IMR-90 (cell line): ENCODE results near the gene BRWD1. TPM values are rescaled to one million over a fixed set of nuclear protein-coding genes. Genes with fewer than 3 reads are reported as not detected.

Experiments used
- ATAC-seq: fragments of 200-7000 bp; cut with Tn5 transposase; 2 replicates; pipeline ENCODE4 v1.9.1; 2020; ENCODE audit warnings: low read depth, mild to moderate bottlenecking, moderate library complexity
- BruUV-seq: library from RNA; stranded (reverse); fragments of 400-500 nt; replicated peaks from 2 replicates; lab custom pipeline; 2021; lab: Mats Ljungman, UMichigan
- CTCF ChIA-PET: fragments of 300-600 bp; formaldehyde crosslinking; extraction: SDS; loops from one replicate; lab custom pipeline; 2021; ENCODE audit warnings: antibody characterized with exemption; lab: Yijun Ruan, JAX
- POLR2A ChIA-PET: fragments of 300-600 bp; sonication (Branson Sonifier 250); formaldehyde crosslinking; loops from one replicate; lab custom pipeline; 2022; ENCODE audit warnings: antibody characterized with exemption; ENCODE audit not compliant: unreplicated experiment; lab: Charles Lee
- DNase-seq: peaks from one replicate; pipeline ENCODE4 v3.0.0; 2013
- H2AFZ ChIP-seq: replicated peaks from 2 replicates; pipeline ENCODE3; 2013; ENCODE audit warnings: low read length, mild to moderate bottlenecking; ENCODE audit not compliant: poor library complexity
- H2AK5ac ChIP-seq: 2 replicates; pipeline ENCODE4 v1.6.1; 2013; ENCODE audit warnings: low read depth, low read length, inconsistent platforms
- H2AK9ac ChIP-seq: replicated peaks from 2 replicates; pipeline ENCODE3; 2013; ENCODE audit warnings: mild to moderate bottlenecking, low read depth, low read length, moderate library complexity; ENCODE audit not compliant: poor library complexity
- H2BK120ac ChIP-seq: 2 replicates; pipeline ENCODE4 v1.6.1; 2013; ENCODE audit warnings: low read depth, low read length, inconsistent platforms
- H2BK15ac ChIP-seq: 3 replicates; pipeline ENCODE4 v1.6.1; 2013; ENCODE audit warnings: low read depth, low read length, inconsistent platforms
- H2BK20ac ChIP-seq: 2 replicates; pipeline ENCODE4 v1.6.1; 2013; ENCODE audit warnings: low read depth, mild to moderate bottlenecking, inconsistent platforms, low read length, moderate library complexity
- H2BK5ac ChIP-seq: 2 replicates; pipeline ENCODE4 v1.6.1; 2013; ENCODE audit warnings: mild to moderate bottlenecking, low read depth, low read length, inconsistent platforms; ENCODE audit not compliant: poor library complexity, severe bottlenecking
- H3K14ac ChIP-seq: replicated peaks from 2 replicates; pipeline ENCODE4 v1.6.1; 2013; ENCODE audit warnings: low read depth, low read length, inconsistent platforms
- H3K18ac ChIP-seq: 2 replicates; pipeline ENCODE4 v1.6.1; 2013; ENCODE audit warnings: low read depth, low read length, control low read depth
- H3K23ac ChIP-seq: 2 replicates; pipeline ENCODE4 v1.6.1; 2013; ENCODE audit warnings: low read depth, low read length, inconsistent platforms
- H3K27ac ChIP-seq: 2 replicates; pipeline ENCODE4 v1.5.1; 2013; ENCODE audit warnings: mild to moderate bottlenecking, control low read depth, low read length; ENCODE audit not compliant: insufficient read depth
- H3K27me3 ChIP-seq: 2 replicates; pipeline ENCODE4 v1.6.1; 2013; ENCODE audit warnings: low read length; ENCODE audit not compliant: control insufficient read depth, insufficient read depth
- H3K36me3 ChIP-seq: 2 replicates; pipeline ENCODE4 v1.6.1; 2013; ENCODE audit warnings: low read length, mixed read lengths; ENCODE audit not compliant: control insufficient read depth, insufficient read depth
- H3K4ac ChIP-seq: 2 replicates; pipeline ENCODE4 v1.6.1; 2013; ENCODE audit warnings: low read depth, low read length, inconsistent platforms
- H3K4me1 ChIP-seq: 2 replicates; pipeline ENCODE4 v1.6.1; 2013; ENCODE audit warnings: low read length, mixed read lengths; ENCODE audit not compliant: control insufficient read depth, insufficient read depth
- H3K4me2 ChIP-seq: 2 replicates; pipeline ENCODE4 v1.6.1; 2013; ENCODE audit warnings: low read depth, mild to moderate bottlenecking, control low read depth, low read length, moderate library complexity
- H3K4me3 ChIP-seq: 2 replicates; pipeline ENCODE4 v1.5.1; 2013; ENCODE audit warnings: low read depth, mild to moderate bottlenecking, control low read depth, low read length, moderate library complexity; ENCODE audit not compliant: insufficient read depth
- H3K56ac ChIP-seq: 2 replicates; pipeline ENCODE4 v1.6.1; 2013; ENCODE audit warnings: low read length, inconsistent platforms; ENCODE audit not compliant: insufficient read depth; ENCODE audit errors: extremely low read depth
- H3K79me1 ChIP-seq, 2 experiments: 2 replicates each; pipeline ENCODE4 v1.6.1; 2013; ENCODE audit warnings: low read length in 2 of 2, inconsistent platforms in 1 of 2, low read depth in 1 of 2
- H3K9ac ChIP-seq: 2 replicates; pipeline ENCODE4 v1.6.1; 2013; ENCODE audit warnings: low read depth, low read length, control low read depth
- H3K9me1 ChIP-seq: 2 replicates; pipeline ENCODE4 v1.6.1; 2013; ENCODE audit warnings: low read length, inconsistent platforms; ENCODE audit not compliant: insufficient read depth
- H3K9me3 ChIP-seq: 2 replicates; pipeline ENCODE4 v1.6.1; 2013; ENCODE audit warnings: low read length; ENCODE audit not compliant: control insufficient read depth, insufficient read depth
- H4K20me1 ChIP-seq: 2 replicates; pipeline ENCODE4 v1.6.1; 2013; ENCODE audit warnings: low read length, inconsistent platforms; ENCODE audit not compliant: insufficient read depth
- H4K5ac ChIP-seq: 2 replicates; pipeline ENCODE4 v1.6.1; 2013; ENCODE audit warnings: mild to moderate bottlenecking, low read depth, low read length, control low read depth
- H4K8ac ChIP-seq, 2 experiments: 2 replicates each; pipeline ENCODE4 v1.6.1; 2013; ENCODE audit warnings: low read depth in 2 of 2, low read length in 2 of 2, control low read depth in 1 of 2, inconsistent platforms in 1 of 2
- H4K91ac ChIP-seq: 2 replicates; pipeline ENCODE4 v1.6.1; 2013; ENCODE audit warnings: low read depth, low read length, inconsistent platforms; ENCODE audit not compliant: insufficient read depth
- SMC3 ChIP-seq: fragments of 150-350 bp; IDR thresholded peaks from 2 replicates; pipeline ENCODE4 v1.6.1; 2016; ENCODE audit warnings: low read depth, mild to moderate bottlenecking, antibody characterized with exemption, low read length, moderate library complexity
- whole genome bisulfite sequencing, 2 experiments: methylation state at CpG; one replicate each; pipeline versions ENCODE4 v1.1.5 to v1.1.7; 2013; ENCODE audit warnings: missing lambda C conversion rate in 2 of 2; ENCODE audit not compliant: insufficient read length in 1 of 2; ENCODE audit errors: extremely low coverage in 2 of 2; 5-methylcytosine and 5-hydroxymethylcytosine counted together
- dilution Hi-C: fragments of 300-500 bp; cut with HindIII; formaldehyde crosslinking; loops from one replicate; pipeline ENCODE4 v1.14.3; 2018; ENCODE audit warnings: low sequenced_read_pairs; ENCODE audit not compliant: unreplicated experiment
- in situ Hi-C: fragments of 300-500 bp; cut with MboI; formaldehyde crosslinking; loops from 3 replicates; pipeline ENCODE4 v1.14.3; 2019; ENCODE audit warnings: low sequenced_read_pairs, inconsistent platforms, mixed read lengths
- intact Hi-C: fragments of 100-400 bp; cut with micrococcal nuclease; formaldehyde crosslinking; loops from 2 replicates; pipeline ENCODE4 v1.10.0; 2022
- polyA plus RNA-seq, 3 experiments: library from polyadenylated mRNA; depleted of rRNA; stranded (reverse); fragments of >200 nt; gene quantifications; 2 replicates each; pipeline ENCODE4 v1.2.3, GENCODE V29; 2012; ENCODE audit warnings: low replicate concordance in 1 of 3
- total RNA-seq: library from RNA; depleted of rRNA; stranded (reverse); fragments of >200 nt; gene quantifications from 2 replicates; pipeline ENCODE4 v1.2.3, GENCODE V29; 2012
- TF ChIP-seq, protein P1 (sequence below): conservative IDR thresholded peaks from 2 replicates; pipeline ENCODE4 v1.5.1; 2012; ENCODE audit warnings: mild to moderate bottlenecking, low read depth, low read length, improper control_type of control experiment

The BRWD1 gene
- total and polyA plus RNA-seq, 2 of the 4 experiments (the other 2 are of a cell fraction): 6.7 to 28.7 TPM

- ATAC-seq: no peak
- in situ Hi-C loops: no loop called here
Observed at GRCh38 chr21:39137248-39138178, 175.9 kb downstream of the BRWD1 start.

More at GRCh38 chr21:39137248-39138178, 175.9 kb downstream of the BRWD1 start:
- no TSS peak for BruUV-seq
- H2AK9ac ChIP-seq: peak overlapping the region; percentile 18
- 61% methylated on average over 4 of the region's 14 CpGs; no CpG with 5 or more reads in 1 of the 2 experiments for WGBS, 2 experiments
- dilution Hi-C loops: no loop called here
- no peaks in the 10 kb centered on the region for H3K9me3 ChIP-seq
- peak overlapping the region; percentile 10 for H2BK120ac ChIP-seq
- peak; percentile 24 for DNase-seq
- no peak overlapping the region for H3K56ac ChIP-seq
- no peaks in the 10 kb centered on the region for H3K36me3 ChIP-seq
- no peak overlapping the region for H2BK5ac ChIP-seq
- no peak overlapping the region for H3K4me3 ChIP-seq
- no peak overlapping the region for H3K23ac ChIP-seq
- peak overlapping the region; percentile 28; the same call in 1 of the 2 replicates for H2AK5ac ChIP-seq
- peak overlapping the region; percentile 52 for H2AFZ ChIP-seq
- no peaks in the 10 kb centered on the region for H3K79me1 ChIP-seq
- no peak overlapping the region for H4K5ac ChIP-seq
- no peak overlapping the region for H4K8ac ChIP-seq
- H3K18ac ChIP-seq: 0 out of 2 replicates have a peak overlapping the region, but pooled peaks have one; percentile 25
- H3K27me3 ChIP-seq: peaks cover 19% of the 10 kb centered on the region
- POLR2A ChIA-PET: no interaction called here
- H2BK15ac ChIP-seq: peak overlapping the region; percentile 36; the same call in 1 of the 3 replicates
- no peak overlapping the region for H3K4me2 ChIP-seq
- H4K91ac ChIP-seq: no peak overlapping the region
- no peaks in the 10 kb centered on the region for H4K20me1 ChIP-seq
- TF ChIP-seq, protein P1, sequence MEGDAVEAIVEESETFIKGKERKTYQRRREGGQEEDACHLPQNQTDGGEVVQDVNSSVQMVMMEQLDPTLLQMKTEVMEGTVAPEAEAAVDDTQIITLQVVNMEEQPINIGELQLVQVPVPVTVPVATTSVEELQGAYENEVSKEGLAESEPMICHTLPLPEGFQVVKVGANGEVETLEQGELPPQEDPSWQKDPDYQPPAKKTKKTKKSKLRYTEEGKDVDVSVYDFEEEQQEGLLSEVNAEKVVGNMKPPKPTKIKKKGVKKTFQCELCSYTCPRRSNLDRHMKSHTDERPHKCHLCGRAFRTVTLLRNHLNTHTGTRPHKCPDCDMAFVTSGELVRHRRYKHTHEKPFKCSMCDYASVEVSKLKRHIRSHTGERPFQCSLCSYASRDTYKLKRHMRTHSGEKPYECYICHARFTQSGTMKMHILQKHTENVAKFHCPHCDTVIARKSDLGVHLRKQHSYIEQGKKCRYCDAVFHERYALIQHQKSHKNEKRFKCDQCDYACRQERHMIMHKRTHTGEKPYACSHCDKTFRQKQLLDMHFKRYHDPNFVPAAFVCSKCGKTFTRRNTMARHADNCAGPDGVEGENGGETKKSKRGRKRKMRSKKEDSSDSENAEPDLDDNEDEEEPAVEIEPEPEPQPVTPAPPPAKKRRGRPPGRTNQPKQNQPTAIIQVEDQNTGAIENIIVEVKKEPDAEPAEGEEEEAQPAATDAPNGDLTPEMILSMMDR: peak; percentile 16; the same call in 1 of the 2 replicates
- TF ChIP-seq SMC3: no peak
- no peak overlapping the region for H3K27ac ChIP-seq
- peaks cover 7% of the 10 kb centered on the region; the same call in 1 of the 2 replicates for H3K4me1 ChIP-seq
- peak overlapping the region; percentile 20; the same call in 1 of the 2 replicates for H3K4ac ChIP-seq
- intact Hi-C loops: loop anchor here (1.0 to 5.0 kb wide), 6 partner anchors 332 to 780 kb away; partner anchors contain the start of gene ETS2
- H3K9me1 ChIP-seq: no peaks in the 10 kb centered on the region; the same call in 1 of the 2 replicates
- CTCF ChIA-PET: interaction anchor here (0.6 to 2.1 kb wide), 19 partner anchors 12 to 632 kb away, joined by 3 to 18 read pairs (median 4); no protein-coding TSS in a partner anchor
- no peak overlapping the region for H3K9ac ChIP-seq
- 0 out of 2 replicates have a peak overlapping the region, but pooled peaks have one; percentile 25 for H3K14ac ChIP-seq
- no peak overlapping the region; the same call in 1 of the 2 replicates for H2BK20ac ChIP-seq
